ENCODE results near the gene CCDC177. TPM values are rescaled to one million over a fixed set of nuclear protein-coding genes. Genes with fewer than 3 reads are reported as not detected.

The CCDC177 gene
- total and polyA plus RNA-seq, 9 of the 15 experiments (the other 6 are each of a cell fraction or from before 2014, with no cell fraction given): not detected

GRCh38 chr14:69611172-69612013, 36.7 kb upstream of the CCDC177 start, which contains the start of gene SUSD6 (continued):
- no peak for TF ChIP-seq MXD1 (CRISPR knock-in tag; IDR thresholded peaks at IDR 0.05; ENCODE audit: borderline replicate concordance, poor library complexity, severe bottlenecking)
- TF ChIP-seq MCM2 (IDR thresholded peaks at IDR 0.05; ENCODE audit: low read depth): no peak
- no peak for TF ChIP-seq ATF1 (CRISPR knock-in tag; IDR thresholded peaks at IDR 0.05)
- no peak for TF ChIP-seq ATF1 (tag; IDR thresholded peaks at IDR 0.05)
- TF ChIP-seq JUNB (CRISPR knock-in tag; conservative IDR thresholded peaks at IDR 0.05): no peak
- TF ChIP-seq ZNF740 (CRISPR knock-in tag; IDR thresholded peaks at IDR 0.05): peak; percentile 88
- TF ChIP-seq ZNF740 (tag; IDR thresholded peaks at IDR 0.05): peak in 1 of 2 experiments; percentile 85; a peak in 2 of 4 replicates
- no peak for TF ChIP-seq ZNF274 (IDR thresholded peaks at IDR 0.05; ENCODE audit: borderline replicate concordance, low read depth, low read length)
- TF ChIP-seq SMC3 (conservative IDR thresholded peaks at IDR 0.05; ENCODE audit: insufficient read depth, low read depth, low read length): no peak
- no peak for TF ChIP-seq ARNT (IDR thresholded peaks at IDR 0.05)
- no peak for TF ChIP-seq AFF1 (IDR thresholded peaks at IDR 0.05; ENCODE audit: low read depth in 1 of 2, partially characterized antibody in 2 of 2)
- no peak for TF ChIP-seq PPARD (CRISPR knock-in tag; IDR thresholded peaks at IDR 0.05)
- peak; percentile 52 to 66 for TF ChIP-seq E2F6 (IDR thresholded peaks at IDR 0.05; ENCODE audit: borderline replicate concordance in 1 of 2, extremely low read depth in 1 of 2, insufficient read depth in 1 of 2, insufficient read length in 1 of 2, low read depth in 1 of 2, low read length in 1 of 2, poor library complexity in 1 of 2, severe bottlenecking in 1 of 2)
- no peak for TF ChIP-seq MTF1 (CRISPR knock-in tag; IDR thresholded peaks at IDR 0.05; ENCODE audit: borderline replicate concordance)
- TF ChIP-seq KDM2B (CRISPR knock-in tag; IDR thresholded peaks at IDR 0.05): no peak
- no peak for TF ChIP-seq KLF13 (tag; IDR thresholded peaks at IDR 0.05; ENCODE audit: borderline replicate concordance, low read depth)
- TF ChIP-seq NFIX (CRISPR knock-in tag; IDR thresholded peaks at IDR 0.05; ENCODE audit: low read depth): no peak
- TF ChIP-seq ZNF12 (CRISPR knock-in tag; IDR thresholded peaks at IDR 0.05): no peak
